ENCODE results near the gene UBE2I. TPM values are rescaled to one million over a fixed set of nuclear protein-coding genes. Genes with fewer than 3 reads are reported as not detected.

UBE2I gene
- total RNA-seq, 4 donors from 2014 or later = 25.9 to 133 (median 63.0) TPM

DNA sequence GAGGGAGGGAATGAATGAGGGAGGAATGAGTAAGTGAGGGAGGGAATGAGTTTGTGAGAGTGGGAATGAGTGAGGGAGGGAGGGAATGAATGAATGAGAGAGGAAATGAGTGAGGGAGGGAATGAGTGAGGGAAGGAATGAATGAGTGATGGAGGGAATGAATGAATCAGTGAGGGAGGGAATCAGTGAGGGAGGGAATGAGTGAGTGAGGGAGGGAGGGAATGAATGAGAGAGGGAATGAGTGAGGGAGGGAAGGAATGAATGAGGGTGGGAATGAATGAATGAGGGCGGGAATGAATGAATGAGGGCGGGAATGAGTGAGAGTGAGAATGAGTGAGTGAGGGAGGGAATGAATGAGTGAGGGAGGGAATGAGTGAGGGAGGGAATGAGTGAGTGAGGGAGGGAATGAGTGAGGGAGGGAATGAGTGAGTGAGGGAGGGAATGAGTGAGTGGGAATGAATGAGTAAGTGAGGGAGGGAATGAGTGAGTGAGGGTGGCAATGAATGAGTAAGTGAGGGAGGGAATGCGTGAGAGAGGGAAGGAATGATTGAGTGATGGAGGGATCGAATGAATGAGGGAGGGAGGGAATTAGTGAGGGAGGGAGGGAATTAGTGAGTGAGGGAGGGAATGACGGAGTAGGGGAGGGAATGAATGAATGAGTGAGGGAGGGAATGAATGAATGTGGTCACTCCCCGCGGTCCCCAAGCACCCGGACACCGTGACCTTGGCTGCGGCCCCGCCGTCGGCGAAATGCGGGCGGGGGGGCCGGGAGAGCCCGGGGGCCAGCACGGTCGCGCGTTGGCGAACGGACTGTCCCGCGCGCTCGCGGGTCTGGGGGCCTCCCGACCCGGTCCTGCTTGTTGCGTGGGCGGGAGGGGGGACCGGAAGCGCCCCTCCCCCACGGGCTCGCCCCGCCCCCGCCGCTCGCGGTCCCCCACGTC is 1.1 kb upstream of the UBE2I start:
- Histone ChIP-seq H3K4me1 (peaks cover 0 to 31% of the 10 kb centered on the region in 2 donors), H3K9me3 (no peaks in the 10 kb centered on the region), H3K36me3 (no peaks in the 10 kb centered on the region), H3K4me3 (peak overlapping the region; percentile 40 to 86), H3K27me3 (no peaks in the 10 kb centered on the region), H3K27ac (peak overlapping the region; percentile 100)
- DNase-seq = peak in 1 of 2 donors; percentile 28
- intact Hi-C loops (cut with DNase I; ENCODE audit: low total_unique reads) = no loop called here
- TF ChIP-seq, protein P1, sequence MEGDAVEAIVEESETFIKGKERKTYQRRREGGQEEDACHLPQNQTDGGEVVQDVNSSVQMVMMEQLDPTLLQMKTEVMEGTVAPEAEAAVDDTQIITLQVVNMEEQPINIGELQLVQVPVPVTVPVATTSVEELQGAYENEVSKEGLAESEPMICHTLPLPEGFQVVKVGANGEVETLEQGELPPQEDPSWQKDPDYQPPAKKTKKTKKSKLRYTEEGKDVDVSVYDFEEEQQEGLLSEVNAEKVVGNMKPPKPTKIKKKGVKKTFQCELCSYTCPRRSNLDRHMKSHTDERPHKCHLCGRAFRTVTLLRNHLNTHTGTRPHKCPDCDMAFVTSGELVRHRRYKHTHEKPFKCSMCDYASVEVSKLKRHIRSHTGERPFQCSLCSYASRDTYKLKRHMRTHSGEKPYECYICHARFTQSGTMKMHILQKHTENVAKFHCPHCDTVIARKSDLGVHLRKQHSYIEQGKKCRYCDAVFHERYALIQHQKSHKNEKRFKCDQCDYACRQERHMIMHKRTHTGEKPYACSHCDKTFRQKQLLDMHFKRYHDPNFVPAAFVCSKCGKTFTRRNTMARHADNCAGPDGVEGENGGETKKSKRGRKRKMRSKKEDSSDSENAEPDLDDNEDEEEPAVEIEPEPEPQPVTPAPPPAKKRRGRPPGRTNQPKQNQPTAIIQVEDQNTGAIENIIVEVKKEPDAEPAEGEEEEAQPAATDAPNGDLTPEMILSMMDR (IDR thresholded peaks at IDR 0.05) = no peak
- no peak for TF ChIP-seq POLR2A (IDR thresholded peaks at IDR 0.05)

DNA sequence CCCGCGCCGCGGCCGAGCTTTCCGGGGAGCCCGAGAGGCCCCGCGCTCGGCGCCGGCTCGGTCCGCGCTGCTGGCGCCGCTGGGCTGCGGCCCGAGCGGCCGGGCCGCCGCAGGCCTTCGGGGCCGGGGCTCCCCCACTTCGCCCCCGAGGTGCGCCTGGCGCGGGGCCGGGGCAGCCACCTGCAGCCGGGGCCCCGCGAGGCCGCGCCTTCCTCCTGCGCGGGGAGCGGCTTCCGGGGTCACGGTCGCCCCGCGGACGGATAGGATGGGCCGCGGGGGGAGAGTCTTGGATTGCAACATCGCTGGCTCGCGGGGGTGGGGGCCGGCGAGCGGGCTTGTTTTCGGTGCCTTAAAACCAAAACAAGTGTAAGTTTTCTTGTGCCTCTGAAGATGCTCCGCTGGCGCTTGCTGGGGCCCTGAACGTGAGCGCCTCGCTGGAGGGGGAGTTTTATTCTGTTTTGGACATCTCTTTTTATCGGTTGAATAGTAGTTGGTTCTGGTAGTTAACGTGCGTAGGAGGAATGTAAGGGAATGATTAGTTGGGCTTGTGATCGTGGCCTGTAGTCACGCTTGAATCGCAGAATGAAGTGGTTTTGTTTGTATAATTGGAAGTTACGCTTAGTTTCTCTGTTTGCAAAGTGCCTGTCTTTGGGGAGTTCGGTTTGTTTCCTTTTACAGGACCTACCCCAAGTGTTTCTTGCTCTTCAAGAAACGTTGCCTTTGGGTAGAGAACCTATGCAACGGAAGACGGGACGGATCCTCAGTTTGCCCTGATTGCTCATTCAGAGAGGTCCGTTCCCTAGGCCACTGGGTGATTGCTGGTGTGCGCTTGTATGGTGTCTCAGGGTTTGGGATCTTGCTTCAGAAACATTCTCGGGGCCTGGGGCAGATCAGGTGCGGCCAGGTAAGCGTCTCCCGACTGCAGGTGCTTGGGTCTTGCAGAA is 724 bp downstream of the UBE2I start:
- peak; percentile 51 to 74 for DNase-seq
- peak overlapping the region; percentile 29 to 100 for H3K27ac ChIP-seq

DNA sequence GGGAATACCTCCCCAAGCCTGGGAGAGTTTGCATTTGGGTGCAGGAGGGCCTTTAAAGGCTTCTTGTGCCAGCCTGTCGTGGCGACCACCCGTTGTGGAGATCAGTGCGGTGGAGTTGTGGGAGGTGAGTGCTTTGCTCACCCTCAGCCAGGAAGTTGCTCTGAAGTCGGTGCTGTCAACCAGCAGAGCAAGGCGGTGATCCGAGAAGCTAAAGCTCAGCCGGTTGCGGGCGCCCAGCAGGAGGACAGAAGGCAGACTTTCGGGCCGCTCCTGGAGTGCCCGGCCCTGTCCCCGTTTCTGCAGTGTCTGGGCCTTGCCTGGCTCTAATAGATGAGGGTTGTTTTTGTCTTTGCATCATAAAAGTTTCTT is 1.4 kb downstream of the UBE2I start:
- Histone ChIP-seq H3K4me3 (peak overlapping the region; percentile 57 to 73), H3K36me3 (no peaks in the 10 kb centered on the region), H3K27me3 (no peaks in the 10 kb centered on the region), H3K27ac (peak overlapping the region in 1 of 2 donors; percentile 100), H3K4me1 (peaks cover 0 to 38% of the 10 kb centered on the region in 2 donors), H3K9me3 (no peaks in the 10 kb centered on the region)
- TF ChIP-seq POLR2A (IDR thresholded peaks at IDR 0.05) = no peak
- TF ChIP-seq, protein P1 (IDR thresholded peaks at IDR 0.05) = no peak
- DNase-seq = no peak
- intact Hi-C loops (cut with DNase I; ENCODE audit: low total_unique reads) = no loop called here

More for the DNA sequence above, 724 bp downstream of the UBE2I start:
- H3K36me3 ChIP-seq = no peaks in the 10 kb centered on the region
- H3K9me3 ChIP-seq = no peaks in the 10 kb centered on the region
- peaks cover 0 to 38% of the 10 kb centered on the region in 2 donors for H3K4me1 ChIP-seq
- intact Hi-C loops (cut with DNase I; ENCODE audit: low total_unique reads) = no loop called here
- TF ChIP-seq, protein P1 (IDR thresholded peaks at IDR 0.05) = no peak
- TF ChIP-seq POLR2A (IDR thresholded peaks at IDR 0.05) = no peak
- H3K27me3 ChIP-seq = no peaks in the 10 kb centered on the region
- H3K4me3 ChIP-seq = peak overlapping the region; percentile 57 to 73

DNA sequence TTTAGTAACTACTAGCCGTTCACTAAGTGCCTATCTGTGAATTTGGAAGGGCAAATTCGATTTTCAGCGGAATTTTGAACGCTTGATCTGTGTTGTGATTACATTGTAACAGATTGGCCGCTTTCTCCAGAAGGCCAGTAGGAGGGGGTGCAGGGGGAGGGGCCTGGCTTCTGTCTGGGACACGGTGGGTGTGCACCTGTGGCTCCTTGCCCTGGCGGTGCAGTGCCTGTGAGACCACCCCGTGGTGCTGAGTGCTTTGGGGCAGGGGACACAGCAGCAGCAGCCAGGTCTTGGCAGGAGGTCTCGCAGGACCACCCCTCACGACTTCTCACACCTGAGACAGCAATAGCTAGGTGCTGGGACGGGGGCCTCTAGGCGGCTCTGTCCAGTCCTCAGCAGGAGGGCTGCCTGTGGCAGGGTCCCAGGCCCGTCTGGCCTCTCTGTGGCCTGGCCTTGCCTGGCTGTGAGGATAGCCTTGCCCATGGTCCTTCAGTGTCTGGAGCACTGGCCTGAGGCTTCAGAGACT is 1.8 kb downstream of the UBE2I start:
- Histone ChIP-seq H3K9me3 (no peaks in the 10 kb centered on the region), H3K27ac (no peak overlapping the region), H3K4me3 (peak overlapping the region; percentile 57 to 73), H3K36me3 (no peaks in the 10 kb centered on the region), H3K27me3 (no peaks in the 10 kb centered on the region), H3K4me1 (peaks cover 0 to 38% of the 10 kb centered on the region in 2 donors)
- intact Hi-C loops (cut with DNase I; ENCODE audit: low total_unique reads) = no loop called here
- TF ChIP-seq, protein P1 (IDR thresholded peaks at IDR 0.05) = no peak
- TF ChIP-seq POLR2A (IDR thresholded peaks at IDR 0.05) = no peak
- no peak for DNase-seq
